A549 (cell line): ENCODE measurements around the gene IGSF11. TPM values are rescaled to one million over a fixed set of nuclear protein-coding genes. Genes with fewer than 3 reads are reported as not detected.

Experiments used
- ATAC-seq, 2 experiments: fragments of 200-7000 bp in 1 of 2; fragments of >200 bp in 1 of 2; cut with Nextera tagmentation in 1 of 2; cut with Tn5 transposase in 1 of 2; 3 replicates each; pipeline versions ENCODE4 v1.8.0 to v1.9.1; 2018 to 2020; ENCODE audit warnings: mild to moderate bottlenecking in 1 of 2, moderate library complexity in 1 of 2
- CTCF ChIA-PET: fragments of 300-600 bp; sonication (Branson Sonifier 250); formaldehyde crosslinking; extraction: SDS; loops from one replicate; lab custom pipeline; 2021; ENCODE audit warnings: antibody characterized with exemption, inconsistent platforms; lab: Yijun Ruan, JAX
- POLR2A ChIA-PET: fragments of 350-600 bp; formaldehyde crosslinking; extraction: SDS; loops from one replicate; lab custom pipeline; 2021; ENCODE audit warnings: antibody characterized with exemption, inconsistent platforms; lab: Yijun Ruan, JAX
- DNase-seq, 2 experiments: peaks; one replicate each; pipeline versions ENCODE4 v3.0.0 to v3.0.0-alpha.2; 2011 to 2016; ENCODE audit warnings: low read depth in 1 of 2, low spot score in 1 of 2
- FAIRE-seq: peaks from 2 replicates; lab custom pipeline; 2011; peaks lifted over from hg19 to GRCh38; lab: Jason Lieb, UNC
- H3K27ac ChIP-seq, 2 experiments: fragments of >200 bp; sonication (Bioruptor Twin); formaldehyde crosslinking; 3 replicates each; pipeline ENCODE4 v1.5.1; 2016 to 2017
- H3K4me1 ChIP-seq: fragments of >200 bp; sonication (Bioruptor Twin); formaldehyde crosslinking; 3 replicates; pipeline ENCODE4 v1.6.1; 2016
- H3K4me2 ChIP-seq: fragments of >200 bp; sonication (Bioruptor Twin); formaldehyde crosslinking; 3 replicates; pipeline ENCODE4 v1.6.1; 2016
- H3K4me3 ChIP-seq: fragments of >200 bp; sonication (Bioruptor Twin); formaldehyde crosslinking; 3 replicates; pipeline ENCODE4 v1.5.1; 2016
- H3K9me3 ChIP-seq: fragments of >200 bp; sonication (Bioruptor Twin); formaldehyde crosslinking; 3 replicates; pipeline ENCODE4 v1.6.1; 2016
- CBX2 ChIP-seq: fragments of 200-600 bp; sonication (generic); IDR thresholded peaks from 2 replicates; pipeline ENCODE4 v1.6.1; 2016; ENCODE audit warnings: low read depth, mild to moderate bottlenecking, borderline replicate concordance
- CHD4 ChIP-seq: fragments of 200-600 bp; sonication (generic); IDR thresholded peaks from 2 replicates; pipeline ENCODE4 v1.6.1; 2016; ENCODE audit warnings: antibody characterized with exemption, mild to moderate bottlenecking, borderline replicate concordance
- ESRRA ChIP-seq: fragments of 150-350 bp; IDR thresholded peaks from 2 replicates; pipeline ENCODE4 v1.6.1; 2014; ENCODE audit warnings: mild to moderate bottlenecking, low read length, borderline replicate concordance
- FOSB ChIP-seq: fragments of 250-450 bp; sonication (Bioruptor Pico); IDR thresholded peaks from 2 replicates; pipeline ENCODE4 v1.5.0; 2020; ENCODE audit warnings: mild to moderate bottlenecking, moderate library complexity
- HDAC2 ChIP-seq: fragments of 200-600 bp; sonication (generic); IDR thresholded peaks from 2 replicates; pipeline ENCODE4 v1.6.1; 2016
- HOXB13 ChIP-seq: fragments of 250-450 bp; sonication (Bioruptor Pico); IDR thresholded peaks from 2 replicates; pipeline ENCODE4 v1.5.0; 2020; ENCODE audit warnings: low read depth, mild to moderate bottlenecking, moderate library complexity
- KDM1A ChIP-seq: fragments of 200-600 bp; sonication (generic); IDR thresholded peaks from 2 replicates; pipeline ENCODE4 v1.6.1; 2016; ENCODE audit warnings: low read depth, mild to moderate bottlenecking
- KDM5A ChIP-seq: fragments of 200-600 bp; sonication (generic); IDR thresholded peaks from 2 replicates; pipeline ENCODE4 v1.6.1; 2016; ENCODE audit warnings: antibody characterized with exemption, mild to moderate bottlenecking
- MAZ ChIP-seq: fragments of 150-350 bp; IDR thresholded peaks from 2 replicates; pipeline ENCODE4 v1.6.1; 2014; ENCODE audit warnings: antibody characterized with exemption, low read depth, low read length, borderline replicate concordance
- MYC ChIP-seq: IDR thresholded peaks from 2 replicates; pipeline ENCODE4 v1.6.1; 2012; ENCODE audit warnings: mild to moderate bottlenecking, inconsistent platforms, low read length, improper control_type of control experiment, borderline replicate concordance
- PHF8 ChIP-seq: fragments of 200-600 bp; sonication (generic); IDR thresholded peaks from 2 replicates; pipeline ENCODE4 v1.6.1; 2016; ENCODE audit warnings: low read depth, mild to moderate bottlenecking, antibody characterized with exemption, moderate library complexity, borderline replicate concordance
- POLR2A ChIP-seq: IDR thresholded peaks from 2 replicates; pipeline ENCODE4 v1.6.1; 2012; ENCODE audit warnings: mild to moderate bottlenecking, low read length
- POLR2AphosphoS2 ChIP-seq: conservative IDR thresholded peaks from 2 replicates; pipeline ENCODE4 v1.6.1; 2012; ENCODE audit warnings: low read length, improper control_type of control experiment, inconsistent platforms
- RFX5 ChIP-seq: fragments of 450-650 bp; IDR thresholded peaks from 2 replicates; pipeline ENCODE4 v1.7.1; 2014; ENCODE audit warnings: antibody characterized with exemption, mild to moderate bottlenecking, moderate library complexity
- SMC3 ChIP-seq: fragments of >200 bp; sonication (Bioruptor Twin); formaldehyde crosslinking; IDR thresholded peaks from 3 replicates; pipeline ENCODE4 v1.6.1; 2018; ENCODE audit warnings: inconsistent platforms
- ZC3H11A ChIP-seq: fragments of 450-650 bp; IDR thresholded peaks from 2 replicates; pipeline ENCODE4 v1.6.1; 2014; ENCODE audit warnings: antibody characterized with exemption, mild to moderate bottlenecking
- ZSCAN20 ChIP-seq: fragments of 250-450 bp; sonication (Bioruptor Pico); IDR thresholded peaks from 2 replicates; pipeline ENCODE4 v1.8.0; 2022; ENCODE audit warnings: mild to moderate bottlenecking, moderate library complexity
- WGBS: methylation state at CpG from one replicate; pipeline ENCODE4 v1.1.6; 2017; ENCODE audit errors: missing lambda C conversion rate; 5-methylcytosine and 5-hydroxymethylcytosine counted together
- polyA plus RNA-seq, 4 experiments: library from polyadenylated mRNA; depleted of rRNA in 3 of 4; stranded (reverse); fragments of >200 nt; fragmentation: RNase III in 1 of 4; extraction: RNeasy Plus Mini Kit Qiagen cat#74134 plus additional on column Dnase treatment in 1 of 4; gene quantifications; 2 replicates in 3 of 4; 3 replicates in 1 of 4; pipeline ENCODE4 v1.2.3, GENCODE V29; 2011 to 2017
- TF ChIP-seq, protein P1 (sequence below): IDR thresholded peaks from 2 replicates; pipeline ENCODE4 v1.6.1; 2012; ENCODE audit warnings: low read depth, borderline replicate concordance
- TF ChIP-seq, protein P2 (sequence below): fragments of 250-450 bp; sonication (Bioruptor Pico); IDR thresholded peaks from 2 replicates; pipeline ENCODE4 v1.5.0; 2020; ENCODE audit warnings: low read depth, mild to moderate bottlenecking, moderate library complexity
- TF ChIP-seq, protein P3 (sequence below): fragments of 250-450 bp; sonication (Bioruptor Pico); IDR thresholded peaks from 2 replicates; pipeline ENCODE4 v1.5.0; 2021; ENCODE audit warnings: mild to moderate bottlenecking, moderate library complexity, borderline replicate concordance
- TF ChIP-seq, protein P4 (sequence below): fragments of 450-650 bp; IDR thresholded peaks from 2 replicates; pipeline ENCODE4 v1.6.1; 2014; ENCODE audit warnings: antibody characterized with exemption
- TF ChIP-seq, protein P5 (sequence below): IDR thresholded peaks from 2 replicates; pipeline ENCODE4 v1.6.1; 2012

Gene IGSF11
- polyA plus RNA-seq, 2 of the 4 experiments (the other 2 are of a cell fraction): 5.2 to 21.7 TPM

DNA sequence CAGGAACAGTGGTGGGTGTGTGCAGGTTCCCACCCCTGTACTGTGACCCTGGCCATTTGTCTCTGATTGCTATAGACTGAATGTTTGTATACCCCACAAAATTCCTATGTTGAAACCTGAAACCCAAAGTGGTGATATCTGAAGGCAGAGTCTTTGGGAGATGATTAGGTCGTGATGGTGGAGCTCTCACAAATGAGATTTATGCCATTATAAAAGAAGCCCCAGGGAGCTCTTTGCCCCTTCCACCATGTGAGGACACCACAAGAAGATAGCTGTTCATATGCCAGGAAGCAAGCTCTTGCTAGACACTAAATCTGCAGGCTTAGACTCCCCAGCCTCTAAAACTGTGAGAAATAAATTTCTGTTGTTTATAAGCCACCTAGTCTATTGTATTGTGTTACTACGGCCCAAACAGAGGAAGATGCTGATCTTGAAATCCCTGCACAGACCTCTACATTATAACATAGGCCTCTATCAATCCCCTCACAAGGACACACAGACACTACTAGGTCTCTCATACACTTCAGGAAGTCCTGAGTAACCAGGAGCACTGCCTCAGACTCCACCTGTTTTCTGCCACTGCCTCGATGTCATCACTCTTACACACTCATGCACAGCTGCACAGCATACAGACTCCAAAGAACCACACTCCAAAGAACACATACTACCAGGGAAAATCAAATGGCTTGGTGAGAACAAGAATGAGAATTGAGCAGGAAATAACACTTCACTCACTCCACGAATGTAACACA, 14.7 kb downstream of the IGSF11 start:
- 45% methylated on average over 4 of the region's 4 CpGs for WGBS
- no peak for DNase-seq
- peaks cover 19% of the 10 kb centered on the region for H3K4me1 ChIP-seq
- ChIA-PET CTCF (interaction anchor here (1.5 kb wide), 1 partner anchor 15 kb away, joined by 4 read pairs; the partner anchor contains the start of gene IGSF11), POLR2A (no interaction called here)
- H3K9me3 ChIP-seq: no peaks in the 10 kb centered on the region
- H3K4me3 ChIP-seq: no peak overlapping the region
- peak; percentile 45 to 54; a peak in 3 of 6 replicates for ATAC-seq
- H3K4me2 ChIP-seq: no peak overlapping the region
- FAIRE-seq: no peak
- no peak for TF ChIP-seq HOXB13 (CRISPR knock-in tag)
- TF ChIP-seq, protein P1, sequence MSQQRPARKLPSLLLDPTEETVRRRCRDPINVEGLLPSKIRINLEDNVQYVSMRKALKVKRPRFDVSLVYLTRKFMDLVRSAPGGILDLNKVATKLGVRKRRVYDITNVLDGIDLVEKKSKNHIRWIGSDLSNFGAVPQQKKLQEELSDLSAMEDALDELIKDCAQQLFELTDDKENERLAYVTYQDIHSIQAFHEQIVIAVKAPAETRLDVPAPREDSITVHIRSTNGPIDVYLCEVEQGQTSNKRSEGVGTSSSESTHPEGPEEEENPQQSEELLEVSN: no peak
- TF ChIP-seq FOSB (CRISPR knock-in tag): no peak
- TF ChIP-seq ESRRA: no peak
- no peak for TF ChIP-seq POLR2A
- no peak overlapping the region for H3K27ac ChIP-seq

DNA sequence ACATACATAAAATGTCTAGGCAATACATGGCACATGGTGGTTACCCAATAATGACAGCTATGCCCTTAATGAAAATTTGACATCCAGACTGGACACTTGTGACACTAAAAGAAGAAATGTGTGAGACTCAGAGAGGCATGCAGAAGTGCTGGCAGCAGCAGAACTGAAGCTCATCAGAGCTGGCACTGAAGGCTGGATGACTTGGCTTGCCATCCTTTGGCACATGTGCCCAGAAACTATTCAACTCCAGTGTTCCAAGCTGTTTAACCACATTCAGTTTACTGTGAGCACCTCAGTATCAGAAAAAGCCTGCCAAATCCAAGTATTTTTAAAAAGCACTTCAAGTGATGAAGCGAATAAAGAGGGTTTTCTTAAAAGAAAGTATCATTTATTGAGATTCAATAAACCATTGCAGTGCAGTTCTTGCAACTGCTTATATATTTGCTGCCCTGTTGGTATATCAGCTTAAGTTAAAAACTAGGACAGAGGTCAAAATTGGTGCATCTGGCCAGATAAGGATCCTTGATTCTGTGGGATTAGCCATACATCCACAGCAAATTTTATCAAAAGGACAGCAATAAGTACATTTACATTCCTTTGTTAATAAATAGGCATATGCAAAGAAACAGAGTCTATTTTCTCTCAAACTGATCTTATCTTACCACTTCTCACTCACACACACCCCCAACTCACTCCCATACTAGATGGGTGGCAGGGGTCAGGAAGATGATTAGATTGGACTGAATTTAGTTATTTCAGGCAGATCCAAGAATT, 15.8 kb downstream of the IGSF11 start:
- WGBS: 100% methylated on average over 1 of the region's 1 CpG
- ATAC-seq (no peak), FAIRE-seq (no peak), DNase-seq (no peak)
- ChIA-PET POLR2A (no interaction called here), CTCF (interaction anchor here (0.5 to 3.1 kb wide), 4 partner anchors 16 to 150 kb away, joined by 3 to 8 read pairs (median 6); partner anchors contain the start of gene IGSF11)
- peak overlapping the region; percentile 8; the same call in 1 of the 3 replicates for H3K4me2 ChIP-seq
- H3K4me3 ChIP-seq: no peak overlapping the region
- no peaks in the 10 kb centered on the region for H3K9me3 ChIP-seq
- H3K4me1 ChIP-seq: peaks cover 19% of the 10 kb centered on the region
- no peak overlapping the region for H3K27ac ChIP-seq
- TF ChIP-seq RFX5 (no peak), HDAC2 (no peak), CBX2 (no peak), KDM5A (no peak)
- TF ChIP-seq, protein P2, sequence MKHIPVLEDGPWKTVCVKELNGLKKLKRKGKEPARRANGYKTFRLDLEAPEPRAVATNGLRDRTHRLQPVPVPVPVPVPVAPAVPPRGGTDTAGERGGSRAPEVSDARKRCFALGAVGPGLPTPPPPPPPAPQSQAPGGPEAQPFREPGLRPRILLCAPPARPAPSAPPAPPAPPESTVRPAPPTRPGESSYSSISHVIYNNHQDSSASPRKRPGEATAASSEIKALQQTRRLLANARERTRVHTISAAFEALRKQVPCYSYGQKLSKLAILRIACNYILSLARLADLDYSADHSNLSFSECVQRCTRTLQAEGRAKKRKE (CRISPR knock-in tag): no peak

DNA sequence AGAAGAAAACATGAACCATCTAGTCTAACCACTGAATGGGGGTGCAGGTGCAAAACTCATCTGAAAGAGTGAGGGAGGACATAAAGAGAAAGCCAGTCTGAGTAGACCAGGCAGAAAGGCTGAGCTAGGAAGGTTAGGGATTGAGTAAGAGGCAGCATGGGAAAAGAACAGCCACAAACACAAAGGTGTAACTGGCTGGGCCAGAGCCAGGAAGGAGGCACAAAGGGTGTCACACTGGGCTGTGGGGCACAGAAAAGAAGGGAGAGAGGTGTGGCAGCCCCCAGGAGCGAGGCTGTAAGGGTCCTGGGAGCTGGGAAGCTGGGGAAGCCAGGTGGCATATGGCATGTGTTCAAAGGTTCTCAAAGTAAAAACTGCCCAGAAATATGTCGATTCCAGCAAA, 18.7 kb downstream of the IGSF11 start:
- CTCF ChIA-PET: no interaction called here
- no peak overlapping the region for H3K27ac ChIP-seq
- ATAC-seq (no peak), DNase-seq (no peak)
- H3K4me1 ChIP-seq: peaks cover 19% of the 10 kb centered on the region
- H3K4me2 ChIP-seq: no peak overlapping the region
- no peak overlapping the region for H3K4me3 ChIP-seq
- 68% methylated on average over 2 of the region's 2 CpGs for WGBS
- TF ChIP-seq POLR2A (no peak), HDAC2 (no peak), ESRRA (no peak), FOSB (CRISPR knock-in tag) (no peak), ZSCAN20 (CRISPR knock-in tag) (no peak), SMC3 (no peak), ZC3H11A (no peak), PHF8 (no peak), CBX2 (no peak), HOXB13 (CRISPR knock-in tag) (no peak), CHD4 (no peak), MAZ (no peak), MYC (no peak), POLR2AphosphoS2 (no peak), RFX5 (no peak), KDM1A (no peak)
- TF ChIP-seq, protein P3, sequence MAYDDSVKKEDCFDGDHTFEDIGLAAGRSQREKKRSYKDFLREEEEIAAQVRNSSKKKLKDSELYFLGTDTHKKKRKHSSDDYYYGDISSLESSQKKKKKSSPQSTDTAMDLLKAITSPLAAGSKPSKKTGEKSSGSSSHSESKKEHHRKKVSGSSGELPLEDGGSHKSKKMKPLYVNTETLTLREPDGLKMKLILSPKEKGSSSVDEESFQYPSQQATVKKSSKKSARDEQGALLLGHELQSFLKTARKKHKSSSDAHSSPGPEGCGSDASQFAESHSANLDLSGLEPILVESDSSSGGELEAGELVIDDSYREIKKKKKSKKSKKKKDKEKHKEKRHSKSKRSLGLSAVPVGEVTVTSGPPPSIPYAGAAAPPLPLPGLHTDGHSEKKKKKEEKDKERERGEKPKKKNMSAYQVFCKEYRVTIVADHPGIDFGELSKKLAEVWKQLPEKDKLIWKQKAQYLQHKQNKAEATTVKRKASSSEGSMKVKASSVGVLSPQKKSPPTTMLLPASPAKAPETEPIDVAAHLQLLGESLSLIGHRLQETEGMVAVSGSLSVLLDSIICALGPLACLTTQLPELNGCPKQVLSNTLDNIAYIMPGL (CRISPR knock-in tag): no peak
- TF ChIP-seq, protein P1: no peak
- TF ChIP-seq, protein P4, sequence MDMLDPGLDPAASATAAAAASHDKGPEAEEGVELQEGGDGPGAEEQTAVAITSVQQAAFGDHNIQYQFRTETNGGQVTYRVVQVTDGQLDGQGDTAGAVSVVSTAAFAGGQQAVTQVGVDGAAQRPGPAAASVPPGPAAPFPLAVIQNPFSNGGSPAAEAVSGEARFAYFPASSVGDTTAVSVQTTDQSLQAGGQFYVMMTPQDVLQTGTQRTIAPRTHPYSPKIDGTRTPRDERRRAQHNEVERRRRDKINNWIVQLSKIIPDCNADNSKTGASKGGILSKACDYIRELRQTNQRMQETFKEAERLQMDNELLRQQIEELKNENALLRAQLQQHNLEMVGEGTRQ: no peak
- TF ChIP-seq, protein P5, sequence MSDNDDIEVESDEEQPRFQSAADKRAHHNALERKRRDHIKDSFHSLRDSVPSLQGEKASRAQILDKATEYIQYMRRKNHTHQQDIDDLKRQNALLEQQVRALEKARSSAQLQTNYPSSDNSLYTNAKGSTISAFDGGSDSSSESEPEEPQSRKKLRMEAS: no peak
- TF ChIP-seq, all 56 proteins: peak for 0
- POLR2A ChIA-PET: no interaction called here
- no peaks in the 10 kb centered on the region for H3K9me3 ChIP-seq
- FAIRE-seq: no peak
